Activated T-cell treated with anti-CD3 and anti-CD28 coated beads, Interleukin-2, amount 50 U/mL, for 48 hours (primary cell): Measurements from ENCODE around the gene SUSD3.
A peak's percentile ranks its signal among the peaks of the same experiment; 100 is the strongest.

Source experiments
- DNase-seq, 2 experiments: peaks; one replicate each; pipeline ENCODE4 v3.0.0-alpha.2; 2020

Gene SUSD3

GRCh38 chr9:93053781-93054331, 4.6 kb upstream of the SUSD3 start:
- no peak for DNase-seq

DNA sequence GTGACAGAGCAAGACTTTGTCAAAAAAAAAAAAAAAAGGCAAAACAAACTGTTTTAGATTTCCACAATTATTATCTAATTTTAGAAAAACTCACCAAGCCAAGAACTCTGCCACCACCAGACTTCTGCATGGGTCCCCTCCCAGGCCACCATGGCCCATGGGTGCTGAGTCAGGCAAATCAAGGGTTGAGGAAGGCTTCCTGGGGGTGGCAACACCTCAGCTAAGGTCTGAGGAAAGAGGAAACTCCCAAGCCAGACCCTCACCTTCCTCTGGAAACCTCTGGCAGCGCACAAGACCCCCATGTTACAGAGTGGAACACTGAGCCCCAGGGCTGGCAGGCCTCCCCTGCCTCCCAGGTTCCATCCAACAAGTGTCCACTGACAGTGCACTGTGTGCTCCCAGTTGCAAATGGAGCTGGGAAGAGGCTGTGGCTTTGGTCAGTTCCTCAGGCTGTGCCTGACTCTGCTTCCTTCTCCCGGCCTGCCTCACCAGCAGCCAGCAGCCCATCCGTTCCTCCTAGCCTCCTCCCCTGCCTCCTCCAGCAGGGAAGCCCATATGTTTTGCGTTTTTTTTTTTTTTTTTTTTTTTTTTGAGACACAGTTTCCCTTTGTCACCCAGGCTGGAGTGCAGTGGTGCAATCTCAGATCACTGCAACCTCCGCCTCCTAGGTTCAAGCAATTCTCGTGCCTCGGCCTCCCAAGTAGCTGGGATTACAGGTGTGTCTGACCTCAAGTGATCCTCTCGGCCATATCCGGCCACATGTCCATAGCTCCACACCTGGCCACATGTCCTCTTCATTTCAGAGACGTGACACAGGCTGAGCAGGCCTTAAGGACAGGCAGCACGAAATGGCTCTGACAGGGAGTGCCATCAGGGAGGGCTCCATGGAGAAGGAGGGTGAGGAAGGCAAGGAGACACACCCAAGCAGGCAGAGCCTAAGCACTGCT, 3.5 kb upstream of the SUSD3 start:
- DNase-seq: no peak

- no peak for DNase-seq
Measured at GRCh38 chr9:93057042-93057702, 1.3 kb upstream of the SUSD3 start.

- no peak for DNase-seq
Measured at GRCh38 chr9:93057703-93058354, 672 bp upstream of the SUSD3 start.

DNA sequence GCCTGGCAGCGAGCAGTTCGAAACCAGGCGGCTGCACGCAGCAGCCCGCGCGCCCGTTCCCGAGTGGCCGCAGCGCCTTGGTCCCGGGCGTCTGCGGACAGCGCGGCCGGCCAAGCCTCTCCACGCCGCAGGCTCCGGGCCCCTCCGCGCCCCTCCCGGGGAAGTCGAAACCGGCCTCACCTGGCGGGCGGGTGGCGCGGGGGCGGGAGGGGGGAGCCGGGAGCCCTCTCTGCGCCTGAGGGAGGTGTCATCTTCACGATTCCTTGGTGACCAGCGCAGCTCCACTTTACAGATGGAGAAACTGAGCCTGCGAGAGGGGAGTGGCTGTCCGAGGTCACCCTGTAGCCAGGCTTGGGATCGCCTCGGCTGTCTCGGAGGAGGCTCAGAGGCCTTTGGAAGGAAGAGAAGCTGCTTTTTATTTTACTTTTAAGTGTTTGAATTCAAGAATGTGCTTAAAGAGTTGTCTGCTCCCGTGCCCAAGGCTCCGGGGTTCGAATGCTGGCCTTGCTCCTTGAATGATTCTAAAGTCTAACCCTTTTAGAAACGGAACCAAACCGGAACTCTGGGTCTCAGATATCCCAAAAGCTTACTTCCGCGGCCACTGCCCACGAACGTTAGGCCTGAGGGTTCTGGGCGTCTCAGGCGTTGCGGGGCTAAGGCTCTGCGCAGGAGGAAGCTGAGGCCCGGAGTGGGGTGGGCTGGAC, 662 bp downstream of the SUSD3 start:
- DNase-seq: peak; percentile 60 to 61

- no peak for DNase-seq
Measured at GRCh38 chr9:93059715-93060578, 1.4 kb downstream of the SUSD3 start.

- no peak for DNase-seq
Measured at GRCh38 chr9:93060746-93061259, 2.3 kb downstream of the SUSD3 start.

DNA sequence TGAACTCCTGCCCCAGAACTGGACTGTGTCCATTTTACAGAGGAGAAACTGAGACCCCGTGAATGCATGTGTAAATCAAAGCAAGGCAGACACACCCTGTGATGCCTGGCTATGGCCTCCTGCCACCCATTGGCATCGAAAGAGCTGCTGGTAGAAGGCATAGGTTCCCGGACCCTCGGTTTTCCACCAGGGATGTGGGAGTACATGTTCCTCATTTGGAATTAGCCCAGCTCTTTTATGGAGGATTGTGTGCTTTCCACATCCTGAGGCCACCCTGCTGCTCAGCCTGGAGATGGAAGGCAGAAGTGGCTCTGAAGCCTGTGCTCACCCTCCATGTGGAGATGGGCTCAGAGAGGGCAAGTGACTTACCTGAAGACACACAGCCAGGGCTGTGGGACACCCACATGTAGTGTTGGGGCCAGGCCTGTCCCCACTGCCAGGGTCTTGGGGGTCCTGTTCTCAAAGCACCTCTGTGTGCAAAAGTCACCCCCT, 2.8 kb downstream of the SUSD3 start:
- DNase-seq: no peak

DNA sequence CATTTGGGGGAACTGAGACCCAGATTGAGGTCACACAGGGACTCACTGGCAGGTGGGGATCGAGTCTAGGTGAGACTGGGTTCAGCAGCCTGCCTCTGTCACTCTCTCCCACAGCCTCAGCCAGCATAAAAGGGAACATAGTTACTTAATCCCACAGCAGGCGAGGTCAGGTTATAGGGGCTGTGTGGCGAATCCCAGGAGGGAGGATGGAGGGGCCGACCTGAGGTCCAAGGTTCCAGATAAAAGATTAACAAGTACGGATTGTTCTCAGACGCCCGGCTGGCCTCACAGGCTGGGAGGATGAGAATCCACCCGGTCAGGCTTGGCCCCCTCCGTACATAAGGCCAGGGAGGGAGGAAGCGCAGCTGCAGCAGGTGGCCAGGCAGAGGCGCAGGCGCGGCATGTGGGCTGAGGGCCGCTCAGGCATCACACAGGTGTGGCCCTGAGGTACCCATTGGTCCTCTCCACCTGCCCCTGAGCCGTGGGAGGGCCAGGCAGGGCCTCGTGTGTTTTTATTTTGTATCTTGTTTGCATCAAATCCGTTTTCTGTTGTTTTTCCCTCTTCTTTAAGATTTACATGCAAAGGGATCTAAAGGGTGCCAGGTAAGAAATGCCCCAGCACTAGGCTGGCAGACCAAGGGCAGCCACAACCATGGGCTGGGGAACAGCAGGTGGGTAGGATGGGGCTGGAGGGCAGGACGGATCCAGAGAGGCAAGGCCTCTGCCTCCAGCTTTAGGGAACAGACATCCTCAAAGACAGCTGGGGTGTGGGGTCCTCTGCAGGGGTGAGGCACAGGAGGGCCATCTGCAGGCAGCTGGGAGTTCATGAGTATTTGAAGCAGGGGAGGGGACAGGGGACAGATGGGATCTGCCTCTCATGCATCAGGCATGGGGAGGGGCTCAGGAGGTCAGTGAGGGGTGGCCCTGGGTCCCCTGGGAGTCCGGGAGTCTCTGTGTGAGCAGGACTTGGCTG, 3.6 kb downstream of the SUSD3 start:
- peak; percentile 50 to 61 for DNase-seq

DNA sequence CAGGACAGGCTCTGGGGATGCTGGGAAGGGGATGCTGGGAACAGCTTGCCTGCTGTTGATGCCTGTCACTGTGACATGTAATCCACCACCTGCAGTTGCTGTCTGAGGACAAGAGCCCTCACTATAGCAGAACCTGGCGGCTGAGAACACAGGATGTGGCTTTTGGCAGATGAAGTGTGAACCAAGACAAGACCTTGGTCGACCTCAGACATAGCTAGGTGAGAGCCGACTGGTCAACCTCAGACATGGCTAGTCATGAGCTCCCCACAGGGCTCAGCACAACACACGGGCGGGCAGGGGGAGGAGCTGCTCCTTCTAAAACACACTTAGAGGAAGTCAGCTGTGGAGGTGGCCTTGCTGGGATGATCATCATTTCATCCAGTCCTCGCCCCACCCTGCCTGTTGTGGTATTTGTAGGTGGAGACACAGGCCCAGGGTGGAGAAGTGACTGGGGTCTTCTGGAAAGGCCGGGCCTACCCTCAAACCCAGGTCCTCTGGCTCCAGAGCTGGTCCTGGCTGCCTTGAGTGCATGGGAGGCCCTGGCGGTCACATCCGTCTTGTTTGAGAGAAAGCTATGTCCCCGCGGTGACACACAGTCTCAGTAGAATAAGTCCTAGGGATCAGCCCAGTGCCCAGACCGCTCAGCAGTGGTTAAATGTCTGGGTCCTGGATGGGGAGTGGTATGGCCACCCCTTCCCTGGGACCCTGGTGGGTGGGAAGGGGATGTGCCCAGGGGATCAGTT, 6.1 kb downstream of the SUSD3 start:
- peak; percentile 89 to 91 for DNase-seq

GRCh38 chr9:93065135-93065720, 6.7 kb downstream of the SUSD3 start:
- no peak for DNase-seq

GRCh38 chr9:93066978-93067603, 8.6 kb downstream of the SUSD3 start:
- no peak for DNase-seq

GRCh38 chr9:93068956-93069355, 10.5 kb downstream of the SUSD3 start:
- no peak for DNase-seq

DNA sequence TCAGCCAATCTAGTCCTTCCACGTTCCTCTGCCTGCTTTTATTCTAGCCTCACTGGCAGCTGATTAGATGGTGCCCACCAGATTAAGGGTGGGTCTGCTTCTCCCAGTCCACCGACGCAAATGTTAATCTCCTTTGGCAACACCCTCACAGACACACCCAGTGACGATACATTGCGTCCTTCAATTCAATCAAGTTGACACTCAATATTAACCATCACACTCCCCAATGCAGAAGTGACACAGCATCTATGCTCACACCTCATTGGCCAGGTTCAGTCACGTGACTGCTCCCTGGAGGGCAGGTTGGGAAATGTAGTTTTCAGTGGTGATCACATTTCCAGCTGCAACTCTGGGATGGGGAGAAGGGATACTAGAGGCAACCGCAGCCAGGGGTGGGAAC, 13.0 kb downstream of the SUSD3 start:
- peak; percentile 55 to 59 for DNase-seq

GRCh38 chr9:93072383-93072795, 13.9 kb downstream of the SUSD3 start:
- peak; percentile 65 to 67 for DNase-seq

DNA sequence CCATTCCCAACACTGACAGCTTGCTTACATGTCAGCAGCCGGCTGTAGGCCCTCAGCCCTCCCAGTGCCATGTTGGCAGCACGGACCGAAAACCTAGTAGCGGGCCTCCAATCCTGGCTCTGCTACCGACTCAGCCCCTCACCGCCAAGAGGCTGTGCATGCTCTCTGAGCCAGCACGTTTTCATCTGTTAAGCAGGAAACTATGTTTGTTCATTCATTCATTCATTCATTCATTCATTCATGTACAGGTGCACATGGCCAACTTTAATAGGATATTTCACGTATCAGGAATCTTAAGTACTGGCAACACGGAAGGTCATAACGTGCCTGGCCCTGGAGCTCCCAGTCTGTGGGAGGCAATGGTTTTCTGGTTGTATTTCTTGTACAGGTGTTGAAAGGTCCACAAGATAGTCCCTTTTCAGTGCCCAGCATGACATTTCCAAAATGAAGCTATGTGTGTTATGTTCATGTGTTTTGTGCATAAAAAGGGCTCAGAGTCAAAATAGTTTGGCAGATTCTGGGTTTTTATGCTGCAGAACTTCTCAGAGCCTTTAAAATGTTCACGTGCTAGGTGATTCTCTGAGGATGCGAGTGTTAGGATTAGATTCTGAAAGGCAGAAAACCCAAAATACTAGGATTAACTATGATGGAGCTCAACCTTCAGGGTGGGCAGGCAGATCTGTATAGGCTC, 17.7 kb downstream of the SUSD3 start:
- DNase-seq: no peak

DNA sequence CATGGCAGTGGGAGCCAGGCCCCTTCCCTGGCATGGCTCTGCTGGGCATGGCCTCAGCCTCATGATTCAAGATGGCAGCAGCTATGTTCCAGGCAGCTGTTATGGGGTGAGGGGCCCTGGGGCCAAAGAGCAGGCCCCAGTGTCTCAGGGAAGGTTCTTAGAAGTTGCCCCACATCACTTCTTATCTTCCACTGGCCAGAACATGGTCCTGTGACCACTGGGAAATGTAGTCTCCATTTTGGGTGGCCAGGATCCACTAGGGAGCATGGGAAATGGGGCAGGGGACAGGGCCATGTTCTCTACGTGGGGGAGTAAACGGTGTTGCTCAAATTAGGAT, 18.3 kb downstream of the SUSD3 start:
- no peak for DNase-seq

GRCh38 chr9:93077367-93077766, 18.9 kb downstream of the SUSD3 start:
- DNase-seq: no peak
